HS-27A (cell line): ENCODE data around the gene KRTAP10-12.
"Not testable (repeated sequence)": the region's sequence is repeated elsewhere in the genome, so short reads cannot be mapped to it uniquely, and the experiment has no call there.

Experiments used
- DNase-seq: peaks from one replicate; pipeline ENCODE4 v3.0.0-alpha.2; 2012; ENCODE audit warnings: low read depth, missing footprints

KRTAP10-12 gene

DNA sequence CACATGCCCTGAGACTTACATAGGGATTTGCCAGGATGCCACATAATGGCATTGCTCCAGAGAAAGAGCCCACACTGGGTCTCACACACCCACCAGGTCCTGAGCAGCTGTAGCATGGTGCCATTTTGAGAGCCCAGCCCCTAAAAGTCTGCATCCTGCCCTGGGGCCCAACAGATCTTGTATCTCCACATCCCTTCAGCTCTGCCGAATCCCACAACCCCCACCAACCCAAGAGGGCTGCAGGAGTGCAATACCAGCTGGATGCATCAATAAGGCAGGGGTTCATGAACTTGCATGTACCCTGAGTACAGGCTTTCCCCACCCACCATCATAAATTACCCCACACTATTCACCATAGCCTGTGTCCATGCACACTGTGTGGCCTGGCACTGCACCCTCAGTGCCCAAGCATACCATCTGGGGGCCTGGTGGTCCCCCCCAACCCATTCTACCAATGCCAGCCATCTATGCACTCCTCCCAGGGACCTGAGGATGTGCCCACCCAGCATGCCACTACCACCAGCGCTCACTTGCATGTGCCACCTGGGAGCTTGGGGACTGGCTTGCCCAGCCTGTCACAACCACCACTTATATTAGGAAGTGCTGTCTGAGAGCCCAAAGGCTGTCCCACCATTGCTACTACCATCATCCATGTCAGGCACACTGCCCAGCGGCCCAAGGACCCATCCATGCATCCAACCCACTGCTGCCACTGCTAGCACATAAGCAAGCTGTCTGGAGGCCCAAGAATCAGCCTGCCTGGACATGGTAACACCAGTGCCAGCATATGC lies 26.1 kb upstream of the KRTAP10-12 start:
- no peak for DNase-seq

DNA sequence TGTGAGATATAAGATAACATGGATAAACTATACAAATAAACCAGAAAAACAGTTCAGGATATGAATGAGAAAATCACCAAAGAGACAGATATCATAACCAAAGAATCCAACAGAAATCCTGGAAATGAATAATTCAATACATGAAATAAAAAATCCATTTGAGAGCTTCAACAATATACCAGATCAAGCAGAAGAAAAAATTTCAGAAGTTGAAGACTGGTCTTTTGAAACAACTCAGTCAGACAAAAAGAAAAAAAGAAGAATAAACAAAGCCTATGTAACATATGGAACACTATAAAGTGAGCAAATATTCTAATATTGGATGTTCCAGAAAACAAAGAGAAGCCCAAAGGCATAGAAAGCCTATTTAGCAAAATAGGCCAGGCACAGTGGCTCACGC lies 25.1 kb upstream of the KRTAP10-12 start:
- no peak for DNase-seq

DNA sequence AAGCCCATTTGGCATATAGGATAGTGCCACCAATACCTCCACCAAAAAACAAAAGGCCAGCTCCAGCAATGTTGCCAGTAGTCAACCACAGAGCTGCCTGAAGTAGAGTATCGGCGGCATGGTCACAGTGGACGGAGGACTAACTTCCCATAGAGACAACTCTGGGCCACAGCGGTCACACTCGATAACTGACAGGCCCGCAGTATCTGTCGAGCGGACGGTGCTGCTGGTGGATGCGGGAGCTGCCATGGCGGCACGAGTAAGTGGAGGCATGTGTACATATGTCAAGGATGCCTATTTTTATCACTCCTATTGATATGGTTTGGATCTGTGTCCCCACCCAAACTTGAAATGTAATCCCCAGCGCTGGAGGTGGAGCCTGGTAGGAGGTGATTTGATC lies 19.1 kb upstream of the KRTAP10-12 start:
- no peak for DNase-seq

DNA sequence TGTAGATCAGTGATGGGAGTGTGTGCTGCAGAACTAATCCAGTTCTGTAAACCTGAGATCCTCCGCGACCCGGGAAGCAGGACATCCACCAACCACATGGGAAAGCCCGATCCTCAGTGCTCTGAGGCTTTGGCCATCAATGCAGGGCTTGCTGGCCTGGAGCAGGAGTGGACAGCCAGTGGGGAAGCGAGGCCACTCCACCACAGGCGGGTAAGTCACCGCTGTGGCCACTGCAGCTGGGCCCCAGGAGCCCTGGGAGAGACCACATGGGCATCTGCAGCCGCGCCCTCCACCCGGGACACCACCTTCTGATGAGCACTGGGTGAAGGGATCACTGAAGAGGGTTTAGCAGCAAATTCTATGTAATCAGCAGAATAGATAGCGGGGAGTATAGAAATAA lies 15.8 kb upstream of the KRTAP10-12 start:
- DNase-seq, result no peak

DNA sequence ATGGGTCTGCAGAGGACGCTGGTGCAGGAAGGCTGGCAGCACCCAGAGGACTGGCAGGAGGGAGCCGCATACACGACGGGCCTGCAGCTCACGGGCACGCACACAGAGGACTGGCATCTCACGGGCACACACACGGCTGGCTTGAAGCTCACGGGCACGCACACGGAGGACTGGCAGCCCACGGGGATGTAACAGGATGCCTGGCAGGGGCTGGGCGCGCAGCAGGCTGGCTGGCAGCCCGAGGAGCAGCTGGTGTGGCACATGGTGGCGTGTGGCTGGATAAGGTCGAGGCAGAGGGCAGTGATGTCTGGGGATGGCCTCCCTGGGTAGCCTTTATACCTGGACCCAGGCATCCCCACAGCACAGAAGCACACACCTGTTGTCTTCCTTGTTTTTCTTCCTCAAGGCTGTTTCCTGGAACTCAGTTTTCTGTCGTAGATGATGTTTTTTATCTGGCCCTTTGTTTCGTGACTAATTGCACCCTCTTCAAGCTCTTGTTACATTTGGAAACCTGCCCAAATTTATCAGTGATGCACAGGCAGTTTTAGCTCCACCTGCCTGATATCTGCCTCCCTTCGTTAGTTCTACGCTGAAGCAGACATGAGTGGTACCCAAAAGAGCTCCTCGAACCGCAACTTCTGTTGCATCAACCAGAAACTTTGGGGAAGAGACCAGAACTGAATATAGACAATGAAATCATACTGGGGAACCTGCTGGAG lies 15.0 kb upstream of the KRTAP10-12 start, which contains the start of gene KRTAP12-1:
TSS of gene KRTAP12-1 (minus strand) at position 303 of the 719 bp plus-strand sequence. CDS start at position 263, 40 bp downstream.
- no peak for DNase-seq

DNA sequence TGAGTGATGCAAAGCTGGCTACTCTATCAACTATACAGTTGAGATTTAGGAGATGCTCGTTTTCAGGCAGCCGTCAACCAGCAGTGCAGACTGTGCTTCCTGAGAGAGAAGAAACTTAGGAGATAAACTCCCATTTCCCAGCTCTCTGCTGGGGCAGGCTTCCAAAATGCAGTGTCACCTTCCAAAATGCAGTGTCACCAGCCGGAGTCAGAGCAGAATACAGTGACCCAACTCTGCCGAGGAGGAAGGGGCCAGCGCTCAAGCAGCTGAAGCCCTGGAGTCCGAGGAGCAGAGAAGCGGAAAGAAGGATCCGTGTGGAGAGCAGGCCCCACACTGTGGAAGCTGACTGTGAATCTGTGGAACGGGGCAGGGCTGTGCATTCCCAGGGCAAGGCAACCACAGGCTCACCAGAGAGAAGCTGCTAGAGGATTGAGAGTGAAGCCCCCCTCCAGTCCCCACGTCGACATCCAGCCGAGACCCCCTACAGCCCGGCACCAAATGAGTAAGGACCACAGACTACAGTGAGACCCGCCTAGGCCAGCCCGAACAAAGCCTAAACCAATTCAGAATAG lies 14.3 kb upstream of the KRTAP10-12 start:
- DNase-seq, result no peak

DNA sequence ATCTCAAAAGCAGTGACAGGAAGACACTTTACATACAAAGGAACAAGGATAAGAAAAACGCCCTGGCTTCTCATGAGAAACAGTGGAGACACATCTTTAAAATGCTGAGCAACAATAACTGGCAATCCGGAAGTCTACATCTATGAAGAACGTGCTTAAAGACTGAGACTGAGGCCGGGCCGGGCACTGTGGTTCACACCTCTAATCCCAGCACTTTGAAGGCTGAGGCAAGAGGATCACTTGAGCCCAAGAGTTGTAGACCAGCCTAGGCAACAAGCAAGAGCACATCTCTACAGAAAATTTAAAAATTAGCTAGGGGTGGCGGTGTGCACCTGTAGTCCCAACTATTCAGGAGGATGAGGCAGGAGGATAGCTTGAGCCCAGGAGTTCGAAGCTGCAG lies 12.9 kb upstream of the KRTAP10-12 start:
- no peak for DNase-seq

DNA sequence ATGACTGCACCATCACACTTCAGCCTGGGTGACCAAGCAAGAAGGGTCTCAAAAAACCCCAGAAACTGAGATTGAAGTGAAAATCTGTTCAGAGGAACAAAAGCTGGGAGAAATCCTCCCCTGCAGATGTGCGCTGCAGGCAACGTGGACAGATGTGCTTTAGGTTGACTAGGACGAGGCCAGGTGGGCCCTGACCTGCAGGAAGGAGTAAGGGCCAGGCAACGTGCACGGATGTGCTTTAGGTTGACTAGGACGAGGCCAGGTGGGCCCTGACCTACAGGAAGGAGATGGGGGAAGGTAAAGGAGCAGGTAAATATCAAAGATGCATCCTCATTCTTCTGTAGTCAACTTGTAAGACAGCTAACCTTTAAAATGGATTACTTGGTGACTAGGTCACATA lies 12.5 kb upstream of the KRTAP10-12 start:
- DNase-seq, result no peak

DNA sequence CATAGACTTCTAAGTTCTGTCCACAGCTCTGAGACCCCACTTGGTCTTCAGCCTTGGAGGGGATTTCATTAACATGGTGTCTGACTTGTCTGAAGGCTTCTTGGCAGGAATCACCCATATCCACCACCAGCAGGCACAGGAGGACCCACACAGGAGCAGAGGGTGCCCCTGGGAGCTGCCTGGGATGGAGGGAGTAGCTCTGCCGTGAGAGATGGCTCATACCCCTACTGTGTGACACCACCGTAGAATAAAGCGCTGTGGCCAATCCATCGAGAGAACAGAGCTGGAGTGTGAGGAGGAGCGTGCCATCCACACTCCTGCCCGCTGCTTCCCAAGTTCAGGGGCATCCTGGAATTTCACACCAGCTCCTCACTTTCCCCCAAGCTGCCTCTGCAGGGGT lies 11.9 kb upstream of the KRTAP10-12 start:
- DNase-seq, result not testable (repeated sequence)

DNA sequence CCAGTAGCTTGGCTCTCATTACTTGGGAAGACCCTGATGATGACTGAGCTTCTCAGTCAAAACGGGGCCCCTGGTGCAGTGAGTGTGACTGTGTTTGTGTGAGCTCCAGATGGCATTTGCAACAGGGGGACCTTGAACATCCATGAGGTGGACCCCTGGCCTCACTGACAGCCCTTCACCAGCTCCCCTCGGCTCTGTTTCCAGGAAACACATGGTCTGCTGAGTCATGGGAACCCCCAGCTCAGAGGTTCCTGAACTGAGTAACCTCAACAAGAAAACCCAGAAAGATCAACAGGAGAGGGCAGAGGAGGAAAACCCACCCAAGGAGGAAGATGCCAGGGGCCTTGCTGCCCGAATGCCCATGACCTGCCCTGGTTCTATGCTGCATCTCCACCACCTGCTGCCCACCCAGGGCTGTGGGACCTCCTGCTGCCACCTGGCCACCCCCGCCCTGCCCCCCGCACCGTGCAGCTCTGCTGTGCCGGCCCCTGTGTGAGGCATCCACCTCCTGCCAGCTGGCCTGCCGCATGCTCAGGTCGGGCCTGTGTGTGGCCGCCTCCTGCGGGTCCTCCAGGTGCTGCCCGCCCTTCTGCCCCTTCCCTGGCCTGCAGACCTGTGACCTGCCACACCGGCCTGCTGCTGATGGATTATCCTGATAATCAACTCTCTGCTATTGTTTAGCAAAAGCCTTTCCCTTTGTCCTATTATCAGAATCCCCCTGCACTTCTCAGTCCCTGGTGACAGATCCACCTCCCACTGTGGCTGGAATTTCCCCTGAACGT lies 10.8 kb upstream of the KRTAP10-12 start:
- DNase-seq, result no peak

DNA sequence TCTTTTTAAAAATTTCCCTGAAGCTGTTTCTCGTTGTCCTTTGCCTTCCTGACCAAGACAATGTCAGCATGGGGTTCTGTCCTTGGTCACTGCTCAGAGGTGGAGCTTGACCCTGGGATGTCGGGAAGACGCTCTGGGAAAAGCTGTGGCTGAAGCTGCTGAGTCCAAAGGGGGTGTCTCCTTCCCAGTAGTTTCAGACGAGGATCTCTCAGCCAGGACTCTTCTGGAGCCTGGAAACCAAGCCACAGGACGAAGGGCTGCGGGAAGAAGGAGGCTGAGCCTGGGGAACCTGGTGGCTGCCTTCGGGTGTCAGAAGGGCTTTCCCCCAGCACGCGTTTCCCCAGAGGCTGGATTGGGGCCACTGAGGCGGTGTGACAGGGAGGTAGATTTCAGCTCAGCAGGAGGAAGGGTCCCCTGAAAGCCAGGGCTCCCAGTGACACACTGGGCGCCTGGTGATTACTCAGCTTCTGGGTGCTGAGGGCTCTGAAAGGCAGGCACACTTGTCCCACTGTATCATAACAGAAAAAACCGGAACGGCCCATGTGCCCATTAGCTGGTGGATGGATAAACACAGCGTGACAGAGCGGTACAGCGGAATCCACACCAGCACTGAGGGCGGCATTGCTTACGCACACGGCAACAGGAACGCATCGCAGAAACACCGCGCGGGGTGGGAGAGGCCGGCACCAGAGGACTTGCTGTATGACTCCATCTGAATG lies 10.0 kb upstream of the KRTAP10-12 start:
- DNase-seq, result no peak

DNA sequence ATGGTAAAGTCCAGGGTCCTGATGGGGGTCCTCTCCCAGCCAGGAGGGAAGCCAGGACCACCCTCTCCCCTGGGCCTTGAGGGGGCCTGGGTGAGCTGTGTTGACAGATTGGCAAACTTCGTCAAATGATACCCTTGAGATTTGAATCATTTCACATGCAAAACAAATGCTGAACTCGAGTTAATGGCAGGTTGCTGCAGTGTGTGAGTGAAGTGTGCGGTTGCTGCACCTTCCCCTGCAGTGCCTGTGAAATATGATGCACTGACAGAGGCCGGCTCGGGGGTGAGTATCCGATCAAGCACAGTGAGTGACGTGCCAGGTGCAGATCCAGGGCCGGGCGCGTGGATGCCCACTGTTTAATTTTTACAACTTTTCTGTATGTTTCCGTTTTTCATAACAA lies 9.3 kb upstream of the KRTAP10-12 start:
- DNase-seq, result no peak

DNA sequence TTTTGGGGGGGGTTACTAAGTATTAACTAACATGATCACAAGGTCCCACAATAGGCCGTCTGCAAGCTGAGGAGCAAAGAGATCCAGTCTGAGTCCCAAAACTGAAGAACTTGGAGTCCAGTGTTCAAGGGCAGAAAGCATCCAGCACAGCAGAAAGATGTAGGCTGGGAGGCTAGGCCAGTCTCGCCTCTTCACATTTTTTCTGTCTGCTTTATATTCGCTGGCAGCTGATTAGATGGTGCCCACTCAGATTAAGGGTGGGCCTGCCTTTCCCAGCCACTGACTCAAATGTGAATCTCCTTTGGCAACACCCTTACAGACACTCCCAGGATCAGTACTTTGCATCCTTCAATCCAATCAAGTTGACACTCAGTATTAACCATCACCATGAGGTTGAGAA lies 7.2 kb upstream of the KRTAP10-12 start:
- DNase-seq, result not testable (repeated sequence)

DNA sequence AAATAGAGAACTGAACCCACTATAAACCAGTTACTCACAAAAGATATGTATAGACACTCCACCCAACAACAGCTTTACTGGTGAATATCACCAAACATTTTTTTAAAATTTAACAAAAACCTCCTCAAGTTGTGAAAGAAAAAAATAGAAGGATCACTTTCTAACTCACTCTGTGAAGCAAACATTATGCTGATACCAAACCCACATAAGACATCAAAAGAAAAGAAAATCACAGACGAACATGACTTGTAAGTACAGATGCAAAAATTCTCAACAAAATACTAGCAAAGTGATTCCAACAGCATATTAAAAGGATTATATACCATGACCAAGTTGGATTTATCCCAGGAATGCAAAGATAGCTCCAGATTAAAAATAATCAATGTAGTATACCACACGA lies 5.3 kb upstream of the KRTAP10-12 start:
- DNase-seq, result no peak

DNA sequence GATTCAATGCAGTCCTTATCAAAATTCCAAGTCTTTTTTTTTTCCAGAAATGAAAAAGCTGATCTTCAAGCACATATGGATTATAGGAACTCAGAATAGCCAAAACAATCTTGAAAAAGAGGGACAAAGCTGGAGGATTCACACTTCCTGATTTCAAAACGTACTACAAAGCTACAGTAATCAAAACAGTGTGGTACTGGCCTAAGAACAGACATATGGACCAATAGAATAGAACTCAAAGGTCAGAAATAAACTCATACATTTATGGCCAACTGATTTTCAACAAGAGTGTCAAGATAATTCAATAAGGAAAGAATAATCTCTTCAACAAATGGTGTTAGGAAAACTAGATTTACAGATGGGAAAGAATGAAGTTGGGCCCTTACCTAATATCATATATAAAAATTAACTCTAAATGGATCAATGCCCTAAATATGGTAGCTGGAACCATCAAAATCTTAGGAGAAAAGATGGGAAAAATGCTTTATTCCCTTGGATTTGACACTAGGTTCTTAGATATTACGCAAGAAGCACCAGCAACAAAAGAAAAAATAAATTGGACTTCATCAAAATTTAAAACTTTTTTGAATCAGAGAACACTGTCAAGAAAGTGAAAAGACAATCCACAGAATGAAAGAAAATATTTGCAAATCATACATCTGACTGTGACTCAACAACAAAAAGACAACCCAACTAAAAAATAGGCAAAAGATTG lies 4.0 kb upstream of the KRTAP10-12 start:
- no peak for DNase-seq

DNA sequence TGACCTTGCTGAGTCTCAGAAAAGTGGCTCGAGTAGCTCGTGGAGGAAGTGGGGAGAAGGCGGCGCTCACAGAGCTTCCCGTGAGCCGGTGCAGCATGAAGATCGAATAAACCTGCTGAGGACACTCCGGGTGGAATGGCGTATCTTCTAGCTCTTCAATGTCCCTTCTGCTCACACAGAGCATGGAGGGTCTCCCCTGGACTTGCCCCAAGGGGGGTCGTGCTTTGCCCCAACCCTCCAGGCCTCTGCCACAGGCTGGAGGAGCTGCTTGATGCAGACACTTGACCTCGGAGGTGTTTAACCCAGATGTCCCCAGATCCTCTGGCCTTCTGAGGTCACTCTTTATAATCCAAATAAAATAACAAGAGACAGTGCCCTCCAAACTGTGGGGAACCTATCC lies 2.2 kb upstream of the KRTAP10-12 start:
- DNase-seq, result no peak

DNA sequence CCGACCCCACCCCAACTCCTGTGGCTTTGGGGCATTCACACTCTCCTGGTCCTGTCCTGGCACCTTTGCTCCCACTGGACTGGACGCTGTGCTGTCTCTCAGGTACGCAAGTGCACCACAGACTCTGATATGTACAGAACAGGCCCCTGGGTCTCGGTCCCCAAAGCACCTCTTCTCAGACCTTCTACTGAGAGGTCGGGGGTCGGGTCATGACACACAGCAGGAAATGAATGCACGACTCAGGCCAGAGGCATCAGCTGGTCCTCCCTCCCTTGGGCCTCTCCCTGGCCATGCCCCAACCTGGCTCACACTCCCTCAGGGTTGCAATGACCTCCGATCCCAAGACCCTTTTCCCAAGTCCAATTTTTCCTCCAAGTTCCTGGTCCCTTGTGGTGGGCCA lies 1.8 kb upstream of the KRTAP10-12 start:
- no peak for DNase-seq

DNA sequence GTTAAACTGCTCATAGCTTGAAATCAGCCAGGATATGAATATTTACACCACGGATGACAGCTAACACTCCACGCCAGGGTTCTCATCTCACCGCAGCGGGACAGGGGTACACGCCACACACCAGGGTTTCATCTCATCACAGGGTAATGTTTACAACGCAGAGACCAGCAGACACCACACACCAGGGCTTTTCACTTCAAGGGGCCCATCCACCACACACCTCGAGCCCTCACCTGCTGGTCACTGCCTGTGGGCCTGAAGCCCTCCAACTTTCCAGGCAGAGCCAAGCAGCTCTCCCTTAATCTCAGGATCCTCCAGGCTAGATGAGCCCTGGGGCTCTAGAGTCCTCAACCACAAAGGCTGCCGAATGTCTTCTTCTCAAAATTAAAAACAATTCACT lies 1.3 kb upstream of the KRTAP10-12 start:
- no peak for DNase-seq

DNA sequence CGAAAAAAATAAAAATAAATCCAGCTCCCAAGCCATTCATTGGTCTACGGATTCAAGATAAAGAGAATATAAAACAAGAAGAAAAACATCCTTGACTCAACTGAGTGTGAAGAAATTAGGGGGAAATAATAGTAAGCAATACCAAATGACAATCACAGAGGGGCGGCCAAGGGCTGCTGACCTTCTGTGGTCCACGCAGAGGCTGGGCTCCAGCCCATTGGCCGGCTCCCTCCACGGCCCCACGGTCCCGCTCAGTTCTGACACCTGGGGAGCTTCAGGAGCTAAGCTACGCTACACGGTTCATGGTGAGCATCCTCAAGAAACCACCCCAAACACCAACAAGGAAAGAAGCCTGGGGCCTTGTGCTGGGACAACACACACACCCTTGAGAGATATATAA lies 400 bp upstream of the KRTAP10-12 start:
- DNase-seq, result no peak

DNA sequence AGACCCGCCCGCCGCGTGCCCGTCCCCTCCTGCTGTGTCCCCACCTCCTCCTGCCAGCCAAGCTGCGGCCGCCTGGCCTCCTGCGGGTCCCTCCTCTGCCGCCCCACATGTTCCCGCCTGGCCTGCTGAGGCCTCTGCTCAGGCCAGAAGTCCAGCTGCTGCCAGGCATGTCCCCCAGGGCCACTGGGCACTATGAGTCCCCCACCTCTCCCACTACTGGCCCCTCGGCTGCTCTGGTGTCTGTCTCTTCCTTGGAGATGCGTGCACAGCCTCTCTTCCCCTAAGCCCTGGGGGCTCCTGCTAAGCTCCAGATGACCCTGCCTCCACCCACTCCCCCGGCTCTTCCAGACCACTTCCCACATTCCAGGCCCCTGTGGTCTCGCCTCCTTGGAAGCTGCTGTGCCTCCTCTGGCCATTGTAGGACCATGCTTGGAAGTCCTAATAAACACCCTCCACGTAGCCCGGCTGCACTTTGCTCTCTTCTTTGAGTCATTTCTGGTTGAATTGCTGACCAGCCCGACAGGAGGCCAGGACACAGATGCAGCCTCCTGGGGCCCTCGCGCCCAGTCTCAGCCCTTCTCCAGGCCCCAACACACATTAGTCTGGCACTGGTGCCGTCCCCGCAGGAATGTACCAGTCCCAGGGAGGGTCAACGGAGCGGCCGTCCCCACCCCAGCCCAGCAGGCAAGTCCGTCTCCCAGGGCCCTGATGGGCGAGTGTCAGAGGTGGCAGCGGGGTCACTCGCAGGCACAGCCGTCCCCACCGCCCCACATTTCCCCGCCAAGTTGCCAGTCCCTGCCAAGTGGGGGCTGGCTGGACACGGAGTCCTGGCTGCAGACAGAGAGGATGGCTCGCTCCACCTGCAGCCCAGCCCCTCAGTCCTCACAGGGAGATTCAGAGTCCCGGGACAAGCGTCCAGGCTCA lies 1.1 kb downstream of the KRTAP10-12 start:
- no peak for DNase-seq
